Upper lobe of left lung (tissue), 4 donors: ENCODE results near the gene DNAJC10.

ENCODE experiments used
- CTCF ChIP-seq, 6 experiments: fragments of 450-650 bp in 4 of 6; fragments of 200-600 bp in 2 of 6; sonication (generic) in 2 of 6; IDR thresholded peaks; one replicate each; pipeline ENCODE4 v1.5.1; 2016 to 2019; ENCODE audit warnings: antibody characterized with exemption in 6 of 6
- EP300 ChIP-seq, 4 donors: sonication (generic); formaldehyde crosslinking; IDR thresholded peaks; one replicate each; pipeline ENCODE4 v1.5.1; 2017; ENCODE audit warnings: antibody characterized with exemption in 4 of 4, control low read depth in 2 of 4

GRCh38 chr2:182741620-182742019 lies 25.6 kb downstream of the DNAJC10 start:
- TF ChIP-seq CTCF (IDR thresholded peaks at IDR 0.05) (no peak), EP300 (IDR thresholded peaks at IDR 0.05) (no peak)
